Fibroblast of pulmonary artery (primary cell): ENCODE data around the gene PTPN2.

Source experiments
- DNase-seq: peaks from one replicate; pipeline ENCODE4 v3.0.0-alpha.2; 2010; ENCODE audit warnings: low read depth
- H3K4me3 ChIP-seq: replicated peaks from 2 replicates; pipeline ENCODE4 v1.5.1; 2011; ENCODE audit warnings: low read depth, mild to moderate bottlenecking, control low read depth, low read length, moderate library complexity
- CTCF ChIP-seq: IDR thresholded peaks from 2 replicates; pipeline ENCODE4 v1.5.1; 2011; ENCODE audit warnings: mild to moderate bottlenecking, control low read depth, low read length, inconsistent platforms; ENCODE audit errors: missing control alignments

Gene PTPN2

GRCh38 chr18:12839526-12840196 lies 44.4 kb downstream of the PTPN2 start:
- TF ChIP-seq CTCF: no peak
- peak; percentile 37 for DNase-seq
- H3K4me3 ChIP-seq: no peak overlapping the region

- no peak for TF ChIP-seq CTCF
- no peak for DNase-seq
- H3K4me3 ChIP-seq: no peak overlapping the region
Observed at GRCh38 chr18:12839057-12839525, 44.9 kb downstream of the PTPN2 start.

- peak; percentile 91 for DNase-seq
- peak overlapping the region; percentile 26 for H3K4me3 ChIP-seq
- TF ChIP-seq CTCF: no peak
Observed at GRCh38 chr18:12838178-12838634, 45.8 kb downstream of the PTPN2 start.

- H3K4me3 ChIP-seq: peak overlapping the region; percentile 26
- DNase-seq: peak; percentile 64
- no peak for TF ChIP-seq CTCF
Observed at GRCh38 chr18:12837747-12838146, 46.3 kb downstream of the PTPN2 start.

- TF ChIP-seq CTCF: no peak
- DNase-seq: no peak
- no peak overlapping the region for H3K4me3 ChIP-seq
Observed at GRCh38 chr18:12836551-12836950, 47.5 kb downstream of the PTPN2 start.

- DNase-seq: no peak
- no peak overlapping the region for H3K4me3 ChIP-seq
- no peak for TF ChIP-seq CTCF
Observed at GRCh38 chr18:12828116-12829051, 55.7 kb downstream of the PTPN2 start.
